SIG-M5 treated with dmso at 0.1 percent for 504 hours (cell line): Measurements from ENCODE around the gene GTPBP1.

Experiments used
- DNase-seq: peaks from one replicate; lab custom pipeline; 2025; ENCODE audit not compliant: unreplicated experiment; lab: John Stamatoyannopoulos, UW

Gene GTPBP1

DNA sequence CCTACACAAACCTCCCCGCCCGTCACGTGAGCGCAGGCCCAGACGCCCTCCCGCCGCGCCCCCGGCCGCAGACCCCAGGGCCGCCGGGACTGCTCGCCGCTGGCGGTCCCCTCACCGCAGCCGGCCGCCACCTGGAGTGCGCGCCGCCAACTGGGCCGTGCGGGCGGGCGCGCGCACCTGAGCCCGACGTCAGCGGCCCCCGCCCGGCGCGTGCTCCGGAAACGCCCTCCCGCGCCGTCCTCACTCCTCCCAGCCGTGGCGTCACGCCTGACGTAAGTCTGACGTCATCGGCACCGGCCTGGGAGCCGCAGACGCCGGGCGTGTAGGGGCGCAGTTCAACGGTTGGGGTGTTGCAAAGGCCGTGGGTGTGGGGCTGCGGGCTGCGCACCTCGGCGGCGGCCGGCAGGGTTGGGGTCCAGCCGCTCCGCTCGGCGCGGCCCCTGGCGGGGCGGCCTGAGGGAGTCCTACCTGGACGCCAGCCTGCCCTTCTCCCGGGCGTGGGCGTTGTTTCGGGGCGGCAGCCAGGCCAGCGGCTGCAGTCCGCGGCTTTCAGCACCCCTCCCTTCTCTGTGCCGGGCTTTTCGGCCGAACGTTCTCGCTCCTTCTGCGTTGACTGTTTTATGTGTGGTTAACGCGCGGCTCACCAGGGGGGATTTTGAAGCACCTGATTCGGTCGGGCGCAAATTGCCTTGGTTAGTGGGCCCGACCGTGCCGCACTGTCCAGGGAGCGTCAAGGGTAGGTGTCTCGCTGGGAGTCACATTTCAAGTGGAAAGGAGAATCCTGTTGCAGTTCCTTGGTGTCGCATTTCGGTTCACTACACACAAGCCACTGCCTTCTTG is 4.7 kb upstream of the GTPBP1 start, which contains the start of gene JOSD1:
Gene JOSD1 (minus strand): TSS at position 155 of the 840 bp plus-strand sequence. CDS start 956 bp downstream, outside the sequence.
- peak; percentile 74 for DNase-seq

DNA sequence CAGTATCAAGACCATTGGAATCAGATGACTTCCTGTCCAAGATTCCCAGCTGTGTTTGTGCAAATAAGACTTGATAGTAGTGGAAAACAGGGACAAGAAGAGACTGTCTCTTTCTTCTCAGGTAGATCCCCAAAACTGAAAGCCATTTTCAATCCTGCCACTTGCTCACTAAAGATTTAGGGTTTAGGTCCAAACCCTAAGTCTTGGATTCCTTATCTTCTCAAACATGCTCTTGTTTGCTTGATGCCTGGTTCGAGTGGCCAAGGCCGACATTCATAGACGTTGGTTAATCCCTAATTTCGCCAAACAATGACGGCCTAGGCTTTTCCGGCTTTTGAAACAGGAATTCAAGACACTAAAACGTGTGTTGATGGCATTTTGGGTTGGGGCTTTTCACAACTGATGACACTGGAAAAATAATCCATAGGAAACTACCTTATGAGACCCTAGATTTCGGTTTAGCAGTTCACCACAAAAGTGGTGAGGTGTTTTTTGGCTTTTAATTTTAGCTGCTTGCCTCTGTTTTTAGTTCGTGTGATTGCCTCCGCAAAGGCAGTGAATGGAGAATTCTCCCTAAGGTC is 1.0 kb upstream of the GTPBP1 start:
- DNase-seq, result no peak

DNA sequence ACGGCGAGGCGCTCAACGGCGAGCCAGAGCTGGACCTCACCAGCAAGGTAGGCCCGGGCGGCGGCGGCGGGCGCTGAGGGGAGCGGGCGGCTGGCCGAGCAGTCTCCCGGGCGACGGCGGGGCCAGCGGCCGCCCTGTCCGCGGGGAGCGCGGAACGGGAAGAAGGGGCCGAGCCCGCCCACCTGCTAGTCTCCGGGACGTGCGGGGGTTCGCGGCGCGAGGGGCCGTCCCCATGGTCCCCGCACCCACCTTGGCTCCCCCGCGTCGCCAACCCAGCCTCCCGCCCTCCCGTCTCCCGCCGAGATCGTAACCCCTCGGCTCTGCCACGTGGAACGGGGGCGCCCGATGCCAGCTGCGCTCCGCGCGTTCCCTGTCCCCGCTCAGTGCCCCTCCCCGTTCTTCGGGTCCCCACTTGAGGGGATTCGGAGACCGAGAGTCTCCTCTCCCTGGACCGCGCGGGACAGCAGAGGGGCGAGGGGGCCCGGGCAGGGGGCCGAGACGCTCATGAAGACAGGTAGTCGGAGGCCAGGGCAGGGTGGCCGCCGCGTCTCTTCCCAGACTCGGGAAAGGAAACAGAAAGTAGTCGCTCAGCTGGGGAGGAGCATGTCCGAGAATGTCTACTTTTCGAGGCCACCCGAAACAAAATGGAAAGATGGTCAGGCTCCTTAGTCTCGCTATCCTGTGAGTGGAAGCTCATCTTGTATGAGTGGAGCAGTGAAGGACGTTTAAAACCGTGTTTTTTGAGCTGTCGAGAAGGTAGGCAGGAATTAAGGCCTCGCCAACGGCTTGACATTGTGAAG is 557 bp downstream of the GTPBP1 start:
- DNase-seq, result no peak

DNA sequence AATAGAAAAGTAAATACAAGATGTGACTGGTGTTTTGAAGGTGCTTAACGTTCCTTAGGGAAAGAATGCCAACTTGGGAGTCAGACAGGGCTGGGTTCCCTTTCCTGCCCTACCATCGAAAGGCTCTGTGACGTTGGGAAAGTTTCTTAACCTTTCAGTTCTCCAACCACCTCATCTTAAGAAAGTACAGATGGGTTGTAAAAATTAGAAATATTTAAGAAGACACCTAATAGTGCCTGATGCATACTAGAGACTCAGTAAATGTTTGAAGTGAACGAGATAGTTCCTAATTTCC is 1.1 kb downstream of the GTPBP1 start:
- DNase-seq, result no peak

DNA sequence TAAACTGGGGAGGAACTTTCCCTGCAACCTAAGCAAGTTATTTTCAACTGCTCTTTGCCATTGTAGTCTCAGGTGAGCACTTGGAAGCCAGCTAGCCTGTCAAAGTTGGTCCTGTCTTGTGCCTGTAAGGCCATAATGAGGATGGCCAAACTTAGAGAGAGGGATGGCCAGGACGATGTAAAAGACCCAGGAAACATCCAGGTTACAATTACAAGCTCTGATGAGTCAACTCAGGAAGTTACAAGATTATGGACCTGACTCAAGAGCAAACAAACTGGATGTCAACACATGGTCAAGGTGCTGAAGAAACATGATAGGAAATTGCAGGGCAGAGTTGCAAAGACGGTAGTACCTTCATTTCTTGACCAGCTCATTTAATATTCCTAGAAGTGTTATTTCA is 1.6 kb downstream of the GTPBP1 start:
- DNase-seq, result peak; percentile 31

DNA sequence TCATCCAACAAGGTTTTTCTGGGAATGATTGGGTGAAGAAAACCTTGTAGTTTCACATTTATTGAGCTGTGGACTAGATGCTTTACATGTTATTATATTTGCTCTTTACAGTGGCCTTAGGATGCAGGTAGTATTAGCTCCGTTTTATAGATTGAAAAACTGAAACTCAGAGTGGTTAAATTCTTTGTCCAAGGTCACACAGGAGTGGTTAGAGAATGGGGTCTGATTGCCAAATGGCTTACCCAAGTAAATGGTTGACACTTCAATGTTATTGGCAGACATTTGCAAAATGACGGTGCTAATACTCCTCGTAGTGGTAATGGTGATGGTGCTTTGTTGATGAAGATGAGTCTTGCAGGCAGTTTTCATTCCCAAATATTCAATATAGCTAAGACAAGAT is 2.2 kb downstream of the GTPBP1 start:
- DNase-seq, result no peak

DNA sequence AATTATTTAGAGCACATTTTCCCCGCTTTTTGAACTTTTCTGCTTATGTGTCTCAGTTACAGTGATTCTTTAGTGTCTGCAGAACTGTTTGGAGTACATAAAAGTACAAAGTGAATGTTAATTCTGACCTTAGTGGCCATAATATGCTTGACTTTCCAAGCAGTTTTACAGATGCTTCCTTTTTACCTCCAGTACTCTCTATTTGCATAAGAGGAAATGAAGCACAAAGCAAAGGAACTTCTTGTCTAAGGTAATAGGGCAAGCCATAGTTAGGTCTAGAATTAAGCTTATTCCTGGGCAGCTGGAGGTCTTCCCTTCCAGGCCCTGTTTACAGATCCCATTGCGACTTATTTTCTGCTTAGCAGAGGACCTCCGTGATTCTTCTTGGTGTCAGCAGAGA is 3.6 kb downstream of the GTPBP1 start:
- DNase-seq, result no peak

DNA sequence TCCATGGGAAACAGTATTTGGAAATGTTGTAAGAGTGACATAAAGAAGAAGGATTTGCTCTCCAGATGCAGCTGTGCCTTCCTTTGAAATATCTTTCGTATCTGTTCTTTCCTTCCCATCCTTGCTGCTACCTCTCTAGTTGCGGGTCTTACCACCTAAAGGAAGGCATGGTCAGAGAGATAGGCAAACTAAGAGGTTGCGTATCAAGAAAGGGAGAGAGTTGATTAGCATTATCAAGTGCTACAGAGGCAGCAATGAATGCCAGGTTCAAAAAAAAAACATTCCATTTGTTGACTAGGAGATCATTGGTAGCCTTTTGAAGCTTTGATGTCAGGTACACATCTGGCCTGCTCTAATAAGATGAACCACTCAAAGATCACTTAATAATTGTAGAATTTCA is 4.6 kb downstream of the GTPBP1 start:
- no peak for DNase-seq

DNA sequence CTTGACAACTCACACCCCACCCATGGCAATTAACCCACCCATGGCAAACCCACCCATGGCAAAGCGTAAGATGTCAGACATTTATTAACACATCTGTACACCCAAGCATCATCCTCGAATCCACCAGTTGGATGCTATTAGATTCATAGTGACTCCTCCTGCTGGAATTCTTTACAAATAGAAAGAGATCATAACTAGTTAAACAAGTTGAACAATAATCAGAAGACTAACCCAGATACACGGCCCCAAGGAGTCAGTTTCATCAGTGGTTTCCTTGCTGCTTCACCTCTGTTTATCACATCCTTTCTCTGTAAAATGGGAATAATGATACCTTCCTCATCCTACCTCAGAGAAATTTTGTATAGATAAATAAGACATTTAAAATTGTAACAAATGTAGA is 5.1 kb downstream of the GTPBP1 start:
- no peak for DNase-seq

DNA sequence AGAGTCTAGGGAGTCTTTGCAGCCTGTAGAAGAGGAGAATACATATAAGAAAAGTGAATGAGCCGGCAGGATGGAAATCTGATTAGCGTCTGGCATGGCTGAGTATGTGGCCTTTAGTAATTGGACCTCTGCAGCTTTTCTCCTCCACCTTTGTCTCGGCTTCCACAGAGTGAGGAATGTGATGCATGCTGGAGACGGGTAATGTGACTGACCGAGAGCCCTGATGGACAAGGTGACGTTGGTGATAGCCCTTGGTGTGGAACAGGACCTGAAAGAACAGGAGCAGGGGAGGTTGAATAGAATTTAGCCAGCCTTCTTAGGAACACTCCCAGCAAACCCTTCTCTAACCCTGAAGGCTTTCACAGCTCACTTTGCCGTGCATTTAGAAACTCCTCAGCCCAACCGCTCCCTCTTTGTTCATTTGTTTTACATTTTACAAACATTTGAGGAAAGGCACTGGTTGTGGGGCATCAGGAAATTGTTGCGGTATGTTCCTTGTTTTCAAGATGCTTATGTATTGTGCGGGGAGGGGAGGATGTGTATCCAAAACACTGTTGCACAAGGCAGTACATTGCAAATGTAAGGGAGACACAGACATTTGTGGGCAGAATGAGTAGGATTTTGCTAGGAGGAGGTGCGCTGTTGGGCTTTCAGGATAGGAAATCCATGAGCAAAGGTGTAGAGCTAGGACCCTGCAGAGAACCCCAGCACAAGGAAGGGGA is 6.9 kb downstream of the GTPBP1 start:
- DNase-seq, result no peak

DNA sequence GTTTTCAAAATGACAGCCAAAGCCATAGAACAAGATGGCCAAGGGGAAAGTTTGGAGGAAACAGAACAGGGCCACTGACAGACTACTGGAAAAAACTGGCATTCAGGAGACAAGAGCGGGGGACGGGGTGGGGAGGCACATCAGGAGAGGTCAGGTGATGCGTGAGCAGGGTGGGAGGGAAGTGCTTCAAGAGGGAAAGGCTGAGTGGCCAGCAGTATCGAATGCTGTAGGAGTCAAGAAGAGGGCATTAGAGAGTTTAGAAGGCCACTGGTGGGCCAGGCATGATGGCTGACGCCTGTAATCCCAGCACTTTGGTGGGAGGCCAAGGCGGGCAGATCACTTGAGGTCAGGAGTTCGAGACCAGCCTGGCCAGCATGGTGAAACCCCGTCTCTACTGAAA is 8.2 kb downstream of the GTPBP1 start:
- DNase-seq, result no peak

DNA sequence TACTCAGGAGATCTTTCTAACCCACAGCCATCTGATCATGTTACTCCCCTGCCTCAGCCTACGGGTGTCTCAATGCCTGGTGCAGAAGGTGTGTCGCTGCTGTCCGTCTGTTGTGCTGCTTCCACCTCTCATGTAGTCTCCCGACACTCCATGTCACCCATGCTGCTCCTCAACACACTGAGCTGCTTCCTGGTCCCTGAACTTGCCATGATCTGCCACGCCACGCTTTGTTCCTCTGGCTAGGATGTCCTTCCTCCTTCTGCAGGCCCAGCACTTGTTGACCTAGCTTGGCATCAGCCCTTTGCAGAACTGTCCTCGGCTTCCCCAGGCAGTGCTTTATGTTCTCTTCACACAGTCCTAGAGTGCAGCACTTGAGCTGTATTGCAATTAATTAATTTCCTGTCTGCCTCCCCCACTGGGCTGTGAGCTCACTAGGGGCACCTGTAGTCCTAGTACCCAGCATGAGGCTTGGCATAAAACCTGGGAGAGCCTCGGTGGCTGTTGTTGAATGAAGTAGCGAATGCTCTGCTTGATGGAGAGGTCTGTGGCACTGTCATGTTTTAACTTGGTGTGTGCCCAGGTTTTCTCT is 9.5 kb downstream of the GTPBP1 start:
- no peak for DNase-seq

DNA sequence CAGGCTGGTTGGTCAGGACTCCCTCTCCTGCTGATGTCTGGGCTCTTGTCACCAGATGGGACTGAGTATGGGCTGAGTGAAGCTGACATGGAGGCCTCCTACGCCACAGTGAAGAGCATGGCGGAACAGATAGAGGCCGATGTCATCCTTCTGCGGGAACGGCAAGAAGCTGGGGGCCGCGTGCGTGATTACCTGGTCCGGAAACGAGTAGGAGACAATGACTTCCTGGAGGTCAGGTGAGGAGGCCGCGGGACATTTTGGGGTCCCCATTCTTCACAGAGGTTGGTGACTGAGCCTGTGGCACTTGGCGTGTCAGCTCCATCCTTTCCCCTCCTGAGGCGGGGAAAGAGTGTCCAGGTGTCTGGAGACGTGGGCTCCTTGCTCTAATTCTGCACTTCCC is 10.1 kb downstream of the GTPBP1 start:
- no peak for DNase-seq

DNA sequence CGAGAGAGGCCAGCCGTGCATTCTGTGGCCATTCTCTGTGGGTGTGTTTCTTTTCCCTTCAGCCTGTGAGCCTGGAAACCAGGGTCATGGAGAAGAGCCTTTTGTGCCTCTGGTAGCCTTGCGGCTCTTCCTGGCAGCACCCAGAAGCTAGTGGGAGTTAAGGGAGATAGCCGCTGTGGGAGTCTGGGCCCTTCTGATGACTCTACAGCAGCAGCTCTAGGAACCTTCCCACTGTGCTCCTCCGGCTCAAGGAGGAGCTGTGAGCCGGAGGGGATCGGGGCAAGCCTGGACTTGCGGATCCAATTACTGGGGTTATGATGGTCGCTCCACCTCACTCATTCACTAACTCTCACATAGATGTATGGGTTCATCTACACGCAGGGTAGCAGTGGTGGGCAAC is 10.5 kb downstream of the GTPBP1 start:
- DNase-seq, result no peak

DNA sequence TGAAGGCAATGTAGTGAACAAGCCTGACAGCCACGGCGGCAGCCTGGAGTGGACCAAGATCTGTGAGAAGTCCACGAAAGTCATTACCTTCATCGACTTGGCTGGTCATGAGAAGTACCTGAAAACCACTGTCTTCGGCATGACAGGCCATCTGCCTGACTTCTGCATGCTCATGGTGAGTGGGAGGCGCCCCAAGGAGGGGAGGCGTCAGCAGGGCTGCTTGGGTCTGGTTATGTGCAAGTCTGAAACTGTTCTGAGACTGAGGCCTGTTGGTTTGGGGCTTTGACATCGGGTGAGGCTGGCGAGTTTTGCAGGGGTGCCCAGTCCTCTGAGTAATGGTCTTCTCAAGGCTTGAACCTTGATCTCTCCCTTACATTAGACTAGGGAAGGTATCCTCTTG is 11.1 kb downstream of the GTPBP1 start:
- DNase-seq, result no peak

DNA sequence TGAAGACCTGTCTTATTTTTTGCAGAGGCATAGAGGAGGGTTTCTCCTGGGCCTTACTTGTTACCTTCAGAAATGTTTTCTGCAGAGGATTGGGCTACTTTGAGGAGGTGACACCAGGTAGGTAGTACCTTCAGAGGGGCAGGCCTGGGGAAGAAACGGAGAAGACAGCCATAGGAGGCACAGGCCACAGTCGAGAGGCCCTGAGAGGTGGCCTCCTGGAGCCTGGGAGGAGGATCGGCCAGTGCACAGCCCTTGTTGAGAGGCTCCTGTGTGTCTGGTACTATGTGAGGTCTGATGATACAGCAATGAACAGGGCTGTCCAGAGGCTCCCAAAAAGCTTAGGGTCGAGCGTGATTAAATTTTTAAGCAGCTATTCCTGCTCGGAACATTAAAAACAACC is 11.5 kb downstream of the GTPBP1 start:
- DNase-seq, result no peak

DNA sequence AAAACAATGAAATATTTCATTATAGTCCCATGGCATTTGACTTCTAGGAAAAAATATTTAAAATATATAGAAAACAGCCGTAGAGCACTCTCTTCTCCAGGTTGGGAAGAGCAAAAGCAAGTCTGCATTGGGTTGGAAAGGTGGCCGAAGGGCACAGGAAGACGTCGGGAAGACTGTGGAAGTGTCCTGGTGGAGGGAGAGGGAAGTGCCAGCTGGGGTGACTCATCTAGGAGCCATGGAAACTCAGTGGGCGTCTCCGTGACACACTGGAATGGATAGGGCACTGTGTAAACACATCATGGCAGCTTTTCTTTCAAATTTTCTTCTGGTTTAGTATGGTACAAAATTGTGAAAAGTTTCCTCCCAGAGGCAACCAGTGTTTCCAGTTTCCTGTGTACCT is 12.7 kb downstream of the GTPBP1 start:
- DNase-seq, result no peak

DNA sequence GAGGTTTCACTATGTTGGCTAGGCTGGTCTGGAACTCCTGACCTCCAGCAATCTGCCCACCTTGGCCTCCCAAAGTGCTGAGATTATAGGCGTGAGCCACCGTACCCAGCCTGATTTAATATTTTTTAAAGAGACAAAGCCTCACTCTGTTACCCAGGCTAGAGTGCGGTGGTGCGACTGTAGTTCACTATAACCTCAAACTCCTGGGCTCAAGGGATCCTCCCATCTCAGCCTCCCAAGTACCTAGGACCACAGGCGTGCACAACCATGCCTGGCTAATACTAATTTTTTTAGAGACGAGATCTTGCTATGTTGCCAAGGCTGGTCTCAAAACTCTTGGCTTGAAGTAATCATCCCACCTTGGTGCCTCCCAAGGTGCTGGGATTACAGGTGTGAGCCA is 13.5 kb downstream of the GTPBP1 start:
- no peak for DNase-seq

DNA sequence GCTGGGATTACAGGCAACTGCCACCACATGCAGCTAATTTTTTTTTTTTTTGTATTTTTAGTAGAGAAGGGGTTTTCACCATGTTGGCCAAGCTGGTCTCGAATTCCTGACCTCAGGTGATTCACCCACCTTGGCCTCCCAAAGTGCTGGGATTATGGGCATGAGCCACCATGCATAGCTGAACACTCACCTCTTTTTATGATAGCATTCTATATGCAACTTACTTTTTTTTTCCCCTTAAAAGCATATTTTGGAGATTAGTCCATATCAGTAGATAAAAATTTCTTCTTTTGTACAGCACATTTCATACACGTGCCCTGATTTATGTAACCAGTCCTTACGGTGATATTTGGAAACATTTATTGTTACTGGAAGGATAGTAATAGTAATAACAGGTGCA is 14.6 kb downstream of the GTPBP1 start:
- DNase-seq, result no peak

DNA sequence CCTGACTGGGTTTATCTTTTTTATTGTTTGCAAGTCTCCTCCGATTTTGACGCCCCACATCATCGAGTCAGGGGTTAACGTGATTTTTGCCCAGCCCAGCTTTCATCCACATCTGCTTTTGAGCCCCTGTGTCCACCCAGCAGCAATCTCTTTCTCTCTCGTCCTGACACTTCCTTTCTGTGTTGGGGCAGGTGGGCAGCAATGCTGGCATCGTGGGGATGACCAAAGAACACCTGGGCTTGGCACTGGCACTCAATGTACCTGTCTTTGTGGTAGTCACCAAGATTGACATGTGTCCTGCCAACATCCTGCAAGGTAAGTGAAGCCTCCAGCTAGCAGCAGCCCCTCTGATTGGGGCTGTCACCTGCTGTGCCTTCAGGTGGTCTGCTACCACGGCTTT is 15.8 kb downstream of the GTPBP1 start:
- no peak for DNase-seq

DNA sequence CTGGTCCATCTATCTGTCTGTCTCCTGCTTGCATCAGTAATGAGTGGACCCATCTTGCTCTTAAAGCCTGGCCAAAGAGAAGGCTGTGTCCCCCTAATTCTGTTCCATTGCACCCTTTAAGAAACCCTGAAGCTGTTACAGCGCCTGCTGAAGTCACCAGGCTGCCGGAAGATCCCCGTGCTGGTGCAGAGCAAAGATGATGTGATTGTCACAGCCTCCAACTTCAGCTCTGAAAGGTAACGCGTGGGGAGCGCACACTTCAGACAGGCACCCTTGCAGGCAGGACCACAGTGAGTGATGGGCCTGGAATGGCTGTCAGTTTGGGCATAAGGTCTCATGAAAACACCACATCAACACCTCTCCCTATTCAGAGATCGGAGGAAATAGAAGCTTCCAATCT is 18.4 kb downstream of the GTPBP1 start:
- DNase-seq, result no peak
